Stromal cell of bone marrow (primary cell): ENCODE data around the gene TLR6.
"Not testable (repeated sequence)": the region's sequence is repeated elsewhere in the genome, so short reads cannot be mapped to it uniquely, and the experiment has no call there.

ENCODE experiments used
- DNase-seq: peaks from one replicate; pipeline ENCODE4 v3.0.0-alpha.2; 2012; ENCODE audit warnings: low read depth

Gene TLR6

GRCh38 chr4:38787693-38788092 lies 68.9 kb downstream of the TLR6 start:
- no peak for DNase-seq

- DNase-seq: no peak
These were observed 70.7 kb downstream of the TLR6 start for GRCh38 chr4:38785901-38786402.

- no peak for DNase-seq
These were observed 71.4 kb downstream of the TLR6 start for GRCh38 chr4:38785041-38785790.

GRCh38 chr4:38784141-38784540 lies 72.5 kb downstream of the TLR6 start:
- DNase-seq: no peak

- no peak for DNase-seq
These were observed 73.5 kb downstream of the TLR6 start for GRCh38 chr4:38783109-38783460.

- no peak for DNase-seq
These were observed 74.0 kb downstream of the TLR6 start, which contains the start of gene TLR10 for GRCh38 chr4:38782452-38783108. Gene TLR10 (minus strand): TSS chr4:38782990. CDS start chr4:38775590, 7,400 bp downstream.

DNA sequence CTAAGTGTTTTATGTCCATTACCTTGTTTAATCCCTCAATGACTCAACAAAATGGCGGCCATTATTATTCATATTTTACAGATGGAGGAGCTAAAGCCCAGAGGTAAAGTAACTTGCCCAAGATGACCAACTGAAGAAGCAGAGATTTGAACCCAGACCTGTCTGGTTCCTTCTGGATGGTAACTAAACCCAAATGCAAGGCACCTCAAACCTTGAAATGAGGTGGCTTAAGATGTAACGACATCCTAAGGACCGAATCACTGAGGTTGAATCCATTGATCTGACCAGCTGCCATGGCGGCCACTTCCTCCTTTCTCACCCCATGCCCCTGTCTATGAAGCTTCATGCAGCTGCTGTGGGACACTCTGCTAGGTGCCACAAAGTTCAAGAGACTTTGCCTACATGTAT lies 74.8 kb downstream of the TLR6 start:
- no peak for DNase-seq

DNA sequence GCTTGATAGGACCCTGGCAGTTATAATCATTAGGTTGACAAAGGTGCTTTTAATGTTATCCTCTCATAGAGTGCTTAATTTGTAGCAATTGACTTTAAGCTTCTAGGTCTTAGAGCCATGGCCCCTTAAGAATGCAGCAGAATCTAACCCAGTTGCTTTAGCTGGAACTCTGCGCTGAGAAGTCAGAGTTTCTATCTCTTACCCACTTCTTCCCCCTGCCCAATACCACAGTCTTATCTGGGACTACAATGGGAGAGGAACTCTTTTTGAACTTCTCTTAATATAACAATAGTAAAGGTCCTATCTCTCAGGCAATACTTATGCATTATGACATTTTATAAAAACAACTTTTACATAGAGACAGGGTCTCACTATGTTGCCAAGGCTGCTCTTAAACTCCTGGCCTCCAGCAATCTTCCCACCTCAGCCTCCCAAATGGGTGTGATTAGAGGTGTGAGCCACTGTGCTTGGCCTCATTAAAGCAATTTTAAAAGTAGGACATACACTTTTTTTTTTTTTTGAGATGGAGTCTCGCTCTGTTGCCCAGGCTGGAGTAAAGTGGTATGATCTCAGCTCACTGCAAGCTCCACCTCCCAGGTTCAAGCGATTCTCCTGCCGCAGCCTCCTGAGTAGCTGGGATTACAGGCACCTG lies 75.7 kb downstream of the TLR6 start:
- no peak for DNase-seq

DNA sequence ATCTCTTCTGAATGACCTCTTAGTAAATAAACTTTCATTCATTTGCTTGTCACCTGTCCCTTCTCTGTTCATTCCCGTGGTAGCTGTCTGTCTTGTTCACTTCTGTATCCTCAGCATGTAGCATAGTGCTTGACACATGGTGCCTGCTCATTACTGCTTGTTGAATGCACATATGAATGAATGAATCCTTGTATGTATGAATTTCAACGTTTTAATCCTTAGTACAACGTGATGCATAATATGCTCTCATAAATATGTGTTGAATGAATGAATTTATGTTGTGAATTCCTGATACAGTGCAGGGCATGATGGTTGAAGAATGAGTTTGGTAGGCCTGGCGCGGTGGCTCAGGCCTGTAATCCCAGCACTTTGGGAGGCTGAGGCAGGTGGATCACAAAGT lies 76.8 kb downstream of the TLR6 start:
- DNase-seq: no peak

GRCh38 chr4:38777925-38778324 lies 78.7 kb downstream of the TLR6 start:
- not testable (repeated sequence) for DNase-seq

- DNase-seq: no peak
These were observed 81.3 kb downstream of the TLR6 start for GRCh38 chr4:38775326-38775725.

- no peak for DNase-seq
These were observed 82.2 kb downstream of the TLR6 start for GRCh38 chr4:38774181-38774955.
